GM12864 (cell line): ENCODE results near the gene UROC1.

Source experiments
- DNase-seq: peaks from one replicate; pipeline ENCODE4 v3.0.0-alpha.2; 2011; ENCODE audit warnings: low read depth
- H3K4me3 ChIP-seq: 2 replicates; pipeline ENCODE4 v1.5.1; 2011; ENCODE audit warnings: mild to moderate bottlenecking, low read depth, low read length, control low read depth
- TF ChIP-seq, protein P1 (sequence below): IDR thresholded peaks from 2 replicates; pipeline ENCODE4 v1.5.1; 2011; ENCODE audit warnings: low read depth, mild to moderate bottlenecking, moderate library complexity, low read length, control low read depth, inconsistent platforms; ENCODE audit errors: missing control alignments

The UROC1 gene

DNA sequence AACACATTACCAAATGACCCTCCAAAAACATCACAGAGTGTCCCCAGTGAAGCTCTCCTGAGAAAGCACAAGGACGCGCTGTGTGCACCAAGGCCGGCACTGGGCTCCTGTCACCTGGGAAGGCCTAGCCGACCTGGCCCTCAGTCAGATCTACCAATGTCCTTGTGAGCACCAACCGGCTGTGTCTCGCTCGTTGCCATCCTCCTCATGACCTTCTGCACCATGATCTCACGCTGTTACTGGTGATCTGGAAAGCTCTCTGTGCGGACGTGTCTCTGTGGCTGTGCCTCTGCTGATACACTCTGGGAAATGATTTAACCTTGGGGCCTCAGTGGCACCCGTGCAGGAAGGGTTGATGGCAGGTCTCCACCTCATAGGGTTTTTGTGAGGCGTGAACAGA is 66.1 kb downstream of the UROC1 start:
- TF ChIP-seq, protein P1, sequence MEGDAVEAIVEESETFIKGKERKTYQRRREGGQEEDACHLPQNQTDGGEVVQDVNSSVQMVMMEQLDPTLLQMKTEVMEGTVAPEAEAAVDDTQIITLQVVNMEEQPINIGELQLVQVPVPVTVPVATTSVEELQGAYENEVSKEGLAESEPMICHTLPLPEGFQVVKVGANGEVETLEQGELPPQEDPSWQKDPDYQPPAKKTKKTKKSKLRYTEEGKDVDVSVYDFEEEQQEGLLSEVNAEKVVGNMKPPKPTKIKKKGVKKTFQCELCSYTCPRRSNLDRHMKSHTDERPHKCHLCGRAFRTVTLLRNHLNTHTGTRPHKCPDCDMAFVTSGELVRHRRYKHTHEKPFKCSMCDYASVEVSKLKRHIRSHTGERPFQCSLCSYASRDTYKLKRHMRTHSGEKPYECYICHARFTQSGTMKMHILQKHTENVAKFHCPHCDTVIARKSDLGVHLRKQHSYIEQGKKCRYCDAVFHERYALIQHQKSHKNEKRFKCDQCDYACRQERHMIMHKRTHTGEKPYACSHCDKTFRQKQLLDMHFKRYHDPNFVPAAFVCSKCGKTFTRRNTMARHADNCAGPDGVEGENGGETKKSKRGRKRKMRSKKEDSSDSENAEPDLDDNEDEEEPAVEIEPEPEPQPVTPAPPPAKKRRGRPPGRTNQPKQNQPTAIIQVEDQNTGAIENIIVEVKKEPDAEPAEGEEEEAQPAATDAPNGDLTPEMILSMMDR, result no peak
- no peak for DNase-seq
- H3K4me3 ChIP-seq, result no peak overlapping the region

DNA sequence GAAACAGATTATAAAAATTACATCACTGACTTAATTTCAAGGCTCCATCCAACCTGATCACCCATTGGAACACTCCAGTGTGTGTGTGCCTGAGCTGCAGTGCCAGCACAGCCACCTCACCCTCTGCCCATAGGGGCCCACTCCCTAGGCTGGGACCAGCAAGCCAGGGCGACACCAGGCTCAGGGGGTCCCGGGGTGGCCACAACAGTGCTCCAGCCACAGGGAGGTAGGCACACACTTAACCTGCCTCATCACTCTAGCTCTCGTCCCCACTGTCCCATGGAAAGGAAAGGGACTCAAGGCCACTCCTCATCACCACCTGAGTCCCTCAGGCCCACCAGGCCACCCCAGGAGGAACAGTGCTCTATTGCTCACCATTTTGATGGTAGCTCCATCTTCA is 66.8 kb downstream of the UROC1 start:
- TF ChIP-seq, protein P1, result no peak
- no peak overlapping the region for H3K4me3 ChIP-seq
- DNase-seq, result no peak

DNA sequence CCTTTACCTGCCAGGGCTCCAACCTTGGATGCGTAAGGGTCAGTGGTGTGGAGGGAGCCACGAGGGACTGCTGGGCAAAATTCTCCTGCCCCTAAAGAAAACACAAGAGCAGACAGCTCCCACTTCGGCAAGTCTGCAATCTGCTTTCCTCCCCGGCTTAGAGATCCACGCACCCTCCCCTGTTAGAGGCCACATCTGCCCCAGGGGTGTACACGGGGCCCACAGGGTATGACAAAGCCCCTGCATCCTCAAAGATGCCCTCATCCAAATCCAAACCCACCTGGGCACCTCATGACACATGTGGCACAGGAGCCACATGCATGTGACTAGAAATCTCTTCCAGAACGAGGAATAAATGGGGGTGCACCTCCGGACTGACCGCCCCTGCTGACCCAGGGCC is 67.4 kb downstream of the UROC1 start:
- TF ChIP-seq, protein P1, result no peak
- no peak overlapping the region for H3K4me3 ChIP-seq
- no peak for DNase-seq

DNA sequence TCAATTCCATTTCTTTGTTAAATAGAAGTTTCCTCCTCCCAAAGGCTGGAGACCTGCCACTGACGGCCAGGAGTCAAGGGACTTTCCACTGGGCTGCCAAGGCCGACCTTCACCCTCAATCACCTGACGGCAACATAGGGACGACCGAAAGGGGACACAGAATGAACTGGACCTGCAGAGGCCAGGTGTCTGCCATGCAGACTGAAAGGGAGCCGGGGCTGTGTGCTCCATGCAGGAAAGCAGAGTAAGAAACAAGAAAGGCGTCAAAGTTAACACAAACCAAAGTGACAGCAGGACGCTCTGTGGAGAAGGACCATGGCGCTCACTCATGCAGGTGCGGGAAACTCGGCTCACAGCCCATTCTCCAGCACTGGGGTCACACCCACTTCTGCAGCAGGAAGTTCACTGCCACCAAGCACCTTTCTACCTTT is 67.9 kb downstream of the UROC1 start:
- TF ChIP-seq, protein P1, result no peak
- DNase-seq, result no peak
- no peak overlapping the region for H3K4me3 ChIP-seq

DNA sequence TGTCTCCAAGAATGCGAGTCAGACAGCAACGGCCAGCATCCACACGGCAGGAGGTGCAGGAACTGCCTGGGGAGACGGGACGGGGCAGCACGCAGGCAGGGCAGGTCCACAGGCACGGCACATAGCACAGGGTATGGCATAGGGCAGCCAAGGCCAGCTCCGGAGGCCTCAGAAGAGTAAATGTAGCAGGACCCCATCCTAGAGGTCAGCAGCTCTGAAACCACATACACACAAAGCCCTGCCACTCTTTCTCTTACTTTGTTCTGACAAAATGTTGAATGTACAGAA is 68.7 kb downstream of the UROC1 start:
- no peak for DNase-seq
- H3K4me3 ChIP-seq, result no peak overlapping the region
- TF ChIP-seq, protein P1, result no peak

DNA sequence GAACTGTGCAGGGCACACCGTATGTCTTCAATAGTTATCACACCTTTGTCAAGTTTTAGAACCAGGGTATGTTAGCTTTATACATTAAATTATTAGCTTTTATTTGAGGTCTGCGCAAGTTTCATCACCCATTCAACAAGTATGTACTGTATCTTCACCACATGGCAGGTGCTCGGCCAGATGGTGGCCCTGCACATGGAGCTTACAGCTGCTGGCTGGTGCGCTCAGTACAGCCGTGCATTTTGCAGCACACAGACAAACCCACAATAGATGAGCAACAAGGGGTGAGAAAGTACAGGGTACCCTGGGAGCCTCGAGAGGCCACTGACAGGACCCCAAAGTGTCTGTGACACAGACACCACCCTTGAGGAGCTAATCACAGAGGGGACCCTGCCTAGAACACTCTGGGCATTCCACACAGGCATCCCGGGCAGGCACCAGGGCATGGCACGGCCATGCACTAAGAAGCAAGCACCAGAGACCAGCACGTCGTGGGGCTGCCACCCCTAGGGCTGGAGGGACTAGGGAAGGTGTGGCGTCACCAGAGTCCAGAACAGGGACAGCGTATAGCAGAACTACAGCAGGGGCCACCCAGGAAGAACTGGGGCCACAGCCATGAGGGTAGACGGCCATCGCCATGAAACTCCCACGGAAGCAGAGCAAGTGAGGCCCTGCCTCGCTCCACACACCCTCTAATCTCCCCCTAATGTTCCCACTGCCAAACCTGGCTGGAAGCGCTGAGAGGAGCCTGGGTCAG is 69.3 kb downstream of the UROC1 start:
- TF ChIP-seq, protein P1, result no peak
- no peak overlapping the region for H3K4me3 ChIP-seq

DNA sequence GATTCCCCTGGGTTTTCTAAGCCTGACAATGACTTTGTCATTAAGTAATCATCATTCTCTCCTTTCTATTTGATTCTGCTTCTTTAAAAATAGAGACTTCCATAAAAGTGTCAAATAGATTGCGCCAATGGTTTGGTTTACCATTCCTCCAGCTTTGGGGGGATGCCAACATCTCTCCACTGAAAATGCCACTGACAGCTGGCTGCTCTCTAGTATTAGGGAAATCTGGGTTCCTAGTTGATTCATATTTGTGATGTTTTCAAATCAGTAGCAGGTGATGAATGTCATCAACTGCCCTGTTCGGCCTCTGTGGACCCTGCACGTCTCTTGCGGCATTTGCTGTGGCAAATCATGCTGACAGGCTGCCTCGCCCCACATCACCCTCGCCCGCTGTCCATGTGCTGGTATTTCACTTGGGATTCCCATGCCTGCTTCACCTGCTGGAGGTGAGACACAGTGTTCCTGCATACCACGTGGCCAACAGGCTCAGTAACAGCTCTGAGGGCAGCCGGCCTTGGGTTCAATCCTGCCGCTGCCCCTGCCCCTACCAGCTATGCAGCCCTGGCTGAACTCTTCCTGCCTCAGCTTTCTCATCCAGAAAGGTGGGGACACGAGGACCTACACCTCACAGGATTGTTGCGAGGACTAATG is 70.0 kb downstream of the UROC1 start:
- TF ChIP-seq, protein P1, result no peak
- no peak overlapping the region for H3K4me3 ChIP-seq
- no peak for DNase-seq

More for the DNA sequence above, 69.3 kb downstream of the UROC1 start:
- no peak for DNase-seq
